ENCODE results near the gene MAJIN.
"Not testable (repeated sequence)": the region's sequence is repeated elsewhere in the genome, so short reads cannot be mapped to it uniquely, and the experiment has no call there.

MAJIN gene

DNA sequence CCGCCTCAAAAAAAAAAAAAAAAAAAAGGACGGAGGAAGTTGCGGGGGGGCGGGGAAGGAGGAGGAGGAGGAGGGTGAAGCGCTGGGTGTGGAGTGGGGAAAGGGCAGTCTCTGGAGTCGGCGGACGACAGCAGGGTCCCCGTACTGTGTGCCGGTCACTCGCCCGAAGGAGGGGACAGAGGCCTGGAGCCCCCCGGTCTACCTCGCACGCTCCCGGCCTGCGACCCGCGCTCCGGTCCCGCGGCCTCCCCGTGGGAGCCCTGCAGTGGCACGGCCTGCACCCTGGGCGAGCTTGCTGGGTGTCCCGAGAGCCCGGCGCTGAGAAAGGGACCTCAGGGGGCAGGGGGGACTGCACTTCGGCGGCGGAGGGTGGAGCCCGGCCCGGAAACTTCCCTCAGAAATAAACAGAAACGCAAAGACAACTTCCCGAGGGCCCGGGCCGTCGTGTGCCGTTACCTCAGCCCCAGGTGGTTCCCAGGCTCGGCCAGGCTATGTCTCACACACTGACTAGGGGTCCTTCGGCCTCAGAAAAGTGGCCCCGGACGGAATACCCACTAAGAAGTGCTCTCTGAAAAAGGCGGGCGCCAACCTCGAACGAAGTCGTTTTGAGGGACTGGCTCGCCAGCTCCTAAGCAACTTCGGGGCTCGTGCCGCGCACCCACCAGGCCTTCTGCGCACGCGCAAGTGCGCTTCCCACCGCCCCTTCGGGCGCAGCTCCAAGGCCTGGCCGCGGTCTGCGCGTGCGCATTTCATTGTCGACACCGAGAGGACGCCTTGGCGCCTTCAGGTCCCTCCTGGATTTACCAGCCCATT, at the start of gene MAJIN:
TSS of gene MAJIN (minus strand) at position 688 of the 813 bp plus-strand sequence. CDS start 12,703 bp downstream, outside the sequence.
- peak; percentile 88 to 90 for DNase-seq

GRCh38 chr11:65021509-65021908, 49.6 kb upstream of the MAJIN start:
- no peak for DNase-seq

DNA sequence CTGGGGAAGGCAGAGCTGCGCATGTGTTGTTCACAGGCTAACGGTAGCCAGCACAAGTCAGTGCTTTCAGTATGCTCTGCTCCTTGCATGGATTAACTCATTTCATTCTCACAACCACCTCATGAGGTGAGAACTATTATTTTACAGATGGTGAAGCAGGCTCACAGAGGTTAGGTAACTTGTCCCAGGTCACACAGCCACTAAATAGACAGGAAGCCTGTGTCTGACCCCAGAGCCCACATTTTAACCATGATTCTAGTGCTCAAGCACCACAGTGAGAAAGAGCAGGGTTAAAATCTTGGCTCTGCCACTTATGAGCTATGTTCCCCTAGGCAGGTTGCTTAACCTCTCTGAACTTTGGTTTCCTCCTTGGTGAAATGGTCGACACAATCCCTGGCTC, 49.1 kb upstream of the MAJIN start:
- DNase-seq = no peak

GRCh38 chr11:65019824-65020223, 47.9 kb upstream of the MAJIN start:
- no peak for DNase-seq

GRCh38 chr11:65017937-65018336, 46.0 kb upstream of the MAJIN start:
- DNase-seq = no peak

GRCh38 chr11:65016705-65017104, 44.8 kb upstream of the MAJIN start:
- DNase-seq = no peak

GRCh38 chr11:65014726-65015227, 42.9 kb upstream of the MAJIN start:
- DNase-seq = no peak

DNA sequence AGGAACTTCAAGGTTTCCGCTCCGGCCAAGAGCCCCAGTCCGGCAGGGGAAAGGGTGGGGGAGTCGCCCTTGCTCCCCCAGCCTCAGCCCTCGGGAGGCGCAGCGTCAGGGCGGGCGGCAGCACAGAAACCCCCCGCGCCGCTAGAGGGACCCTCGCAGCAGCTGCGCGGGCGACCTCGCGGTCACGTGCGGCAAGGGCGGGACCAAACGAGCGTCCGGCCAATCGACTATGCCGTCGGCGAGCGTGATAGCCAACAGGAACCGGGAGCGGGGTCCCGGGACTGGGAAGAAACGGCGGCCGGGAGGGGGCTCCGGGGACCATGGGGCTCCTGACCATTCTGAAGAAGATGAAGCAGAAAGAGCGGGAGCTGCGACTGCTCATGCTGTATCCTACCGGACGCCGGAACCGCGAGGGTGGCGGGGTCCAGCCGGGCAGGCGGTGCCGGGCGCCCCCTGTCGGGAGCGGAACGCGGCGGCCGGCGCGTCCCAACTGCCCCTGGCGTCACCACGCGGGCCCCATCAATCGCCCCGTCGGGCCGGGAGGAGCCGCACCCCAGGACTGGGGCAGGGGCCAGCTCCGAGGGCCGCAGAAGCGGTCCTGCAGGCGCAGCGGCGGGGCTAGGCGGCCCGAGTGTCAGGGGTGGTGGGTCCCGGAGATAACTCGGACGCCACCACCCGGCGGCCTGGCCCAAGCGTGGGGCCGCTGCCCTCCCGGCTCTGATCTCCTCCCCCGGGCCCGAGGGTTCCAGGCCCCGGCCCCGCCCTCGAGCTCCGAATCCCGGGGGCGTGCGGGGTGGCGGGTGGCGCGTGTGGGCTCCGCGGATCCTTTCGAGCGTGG, 42.2 kb upstream of the MAJIN start, which contains the start of gene ARL2:
TSS of gene ARL2 (plus strand) at position 273 of the 838 bp plus-strand sequence. CDS start at position 321, 48 bp downstream.
- DNase-seq = peak; percentile 78 to 87

DNA sequence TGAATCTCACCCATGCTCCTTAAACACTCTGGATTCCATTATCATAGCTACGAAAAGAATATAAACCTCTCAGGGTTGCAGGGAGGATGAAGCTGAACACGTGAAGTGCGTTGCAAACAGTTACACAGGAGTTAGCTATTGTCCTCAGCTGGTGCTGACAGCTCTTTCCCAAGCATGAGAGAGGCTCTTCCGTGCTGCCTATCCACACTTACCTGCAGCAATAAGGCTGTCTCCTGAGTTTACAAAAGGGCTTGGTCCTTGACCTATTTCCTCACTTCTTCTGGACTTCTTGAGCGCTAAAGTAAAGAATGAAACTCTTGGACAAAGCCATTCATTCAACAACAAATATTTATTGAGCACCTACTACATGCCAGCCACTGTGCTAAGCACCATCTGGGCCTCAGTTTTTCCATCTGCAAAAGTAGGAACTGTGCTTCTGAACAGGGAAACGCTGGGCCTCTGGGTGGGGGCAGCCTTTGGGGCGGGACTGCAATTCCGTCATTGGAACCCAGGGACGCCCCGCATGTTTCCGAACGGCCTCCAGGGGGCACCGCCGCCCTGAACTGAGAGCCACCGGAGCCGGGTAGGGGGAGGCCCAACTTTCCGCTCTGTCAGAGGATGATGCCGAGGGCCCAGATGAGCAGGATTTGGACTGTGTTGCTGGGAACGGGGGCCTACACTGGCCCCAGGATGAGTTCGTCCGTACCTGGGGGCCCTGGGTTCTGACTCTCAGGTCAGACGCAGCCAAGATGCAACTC, 41.4 kb upstream of the MAJIN start:
- DNase-seq = peak; percentile 90

- DNase-seq = no peak
Measured at GRCh38 chr11:65008873-65009272, 37.0 kb upstream of the MAJIN start.

DNA sequence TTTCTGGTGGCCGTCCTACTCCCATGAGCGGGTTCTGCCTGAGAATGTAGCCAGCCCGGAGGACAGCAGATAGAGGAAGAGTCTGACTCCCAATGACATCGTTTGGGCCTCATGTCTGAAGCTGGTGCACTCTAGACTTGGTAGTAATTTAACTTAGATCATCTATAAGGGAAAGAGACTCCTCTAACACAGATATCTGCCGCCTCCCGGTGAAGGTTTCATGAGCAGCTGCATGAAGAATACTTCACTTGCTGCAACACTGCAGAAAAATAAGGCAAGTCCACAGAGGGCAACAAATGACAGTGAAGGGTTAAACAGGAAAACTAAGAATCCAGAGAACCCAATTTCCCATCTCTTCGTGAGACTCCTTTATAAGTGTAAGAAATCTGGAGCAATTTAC, 36.1 kb upstream of the MAJIN start:
- no peak for DNase-seq

GRCh38 chr11:65003968-65004367, 32.1 kb upstream of the MAJIN start:
- not testable (repeated sequence) for DNase-seq

DNA sequence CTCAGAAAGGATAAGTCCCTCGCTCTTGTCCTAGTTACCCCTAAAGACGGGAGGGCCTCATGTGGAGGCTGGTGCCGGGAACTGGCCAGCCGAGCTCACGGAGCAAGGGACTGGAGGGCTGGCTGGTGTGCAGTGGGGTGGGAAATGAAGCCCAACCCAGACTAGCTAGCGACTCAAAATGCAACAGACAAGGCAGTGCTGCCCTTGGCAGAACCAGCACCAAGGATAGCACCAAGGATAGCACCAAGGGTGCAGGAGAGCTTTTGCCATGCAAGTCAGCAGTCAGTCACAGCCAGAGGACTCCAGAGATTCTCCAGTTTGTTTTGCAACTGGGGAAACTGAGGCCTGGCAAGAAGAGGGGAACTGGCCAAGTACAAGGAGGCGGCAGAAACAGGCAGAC, 31.4 kb upstream of the MAJIN start:
- no peak for DNase-seq

DNA sequence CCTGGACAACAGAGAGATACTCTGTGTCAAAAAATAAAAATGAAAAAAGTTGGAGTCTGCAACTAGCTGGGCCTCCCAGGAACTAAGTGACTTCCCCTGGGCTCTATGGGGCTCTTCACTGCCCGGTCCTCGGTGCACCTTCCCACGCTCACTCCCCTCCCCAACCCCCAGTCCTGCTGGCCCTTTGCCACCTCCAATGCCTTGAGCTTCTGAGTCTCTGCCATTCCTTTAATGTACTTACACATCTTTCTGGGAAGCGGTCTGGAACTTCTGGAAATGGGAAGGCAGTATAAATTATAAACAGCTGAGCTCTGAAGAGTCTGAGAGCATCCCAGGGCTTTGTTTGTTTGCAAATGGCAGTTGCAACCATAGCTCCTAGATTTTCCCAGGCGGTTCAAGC, 30.8 kb upstream of the MAJIN start:
- DNase-seq = no peak

GRCh38 chr11:64999478-64999877, 27.6 kb upstream of the MAJIN start:
- DNase-seq = no peak

- DNase-seq = peak in 1 of 2 donors; percentile 7
Measured at GRCh38 chr11:64998690-64999431, 27.0 kb upstream of the MAJIN start.

GRCh38 chr11:64998141-64998540, 26.2 kb upstream of the MAJIN start:
- DNase-seq = no peak

GRCh38 chr11:64996710-64997380, 24.9 kb upstream of the MAJIN start, which contains the start of gene BATF2:
Gene BATF2, minus strand, starts transcription at chr11:64996971. Its CDS starts 57 bp downstream, at chr11:64996914.
- no peak for DNase-seq

DNA sequence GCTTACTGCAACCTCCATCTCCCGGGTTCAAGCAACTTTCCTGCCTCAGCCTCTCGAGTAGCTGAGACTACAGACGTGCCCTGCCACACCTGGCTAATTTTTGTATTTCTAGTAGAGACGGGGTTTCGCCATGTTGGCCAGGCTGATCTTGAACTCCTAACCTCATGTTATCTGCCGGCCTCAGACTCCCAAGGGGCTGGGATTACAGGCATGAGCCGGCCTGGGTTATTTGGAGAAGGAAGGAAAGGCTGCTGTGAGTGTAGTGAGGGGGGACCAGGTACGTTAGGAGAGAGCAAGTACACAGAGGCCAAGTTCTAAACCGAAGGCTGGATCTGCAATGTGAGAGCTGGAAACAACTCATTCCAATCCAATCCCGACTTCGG, 24.4 kb upstream of the MAJIN start:
- no peak for DNase-seq

GRCh38 chr11:64994318-64994717, 22.4 kb upstream of the MAJIN start:
- DNase-seq = no peak

DNA sequence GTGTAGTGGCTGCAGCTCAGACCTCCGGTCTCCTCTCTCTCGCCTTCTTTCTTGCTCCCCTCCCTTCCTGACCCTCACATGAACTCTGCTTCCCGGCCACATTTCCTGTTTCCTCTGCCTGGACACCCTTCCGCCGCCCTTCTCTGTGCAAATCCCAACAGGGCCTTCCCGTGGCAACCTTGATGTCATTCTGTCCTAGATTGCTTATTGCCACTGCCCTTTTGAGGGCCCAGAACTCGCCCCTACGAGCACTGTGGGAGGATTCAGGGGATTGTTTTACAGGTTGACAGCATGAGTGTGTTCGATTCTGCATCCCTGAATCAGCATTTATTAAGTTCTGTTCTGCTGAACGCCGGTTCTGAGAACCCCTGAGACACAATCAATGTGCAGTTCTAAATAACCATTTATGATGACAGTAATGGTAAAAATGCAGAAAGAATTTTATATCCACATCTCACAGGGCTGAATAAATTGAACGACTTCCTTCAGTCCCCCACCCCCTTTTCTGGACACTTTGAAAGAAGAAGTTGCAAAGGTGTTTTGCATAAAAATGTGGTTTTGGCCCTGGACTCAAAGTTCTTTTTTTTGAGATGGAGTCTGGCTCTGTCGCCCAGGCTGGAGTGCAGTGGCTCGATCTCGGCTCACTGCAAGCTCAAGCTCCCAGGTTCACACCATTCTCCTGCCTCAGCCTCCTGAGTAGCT, 18.5 kb upstream of the MAJIN start:
- DNase-seq = no peak

All from activated CD4-positive, alpha-beta T cell treated with anti-CD3 and anti-CD28 coated beads for 4 hours (primary cell).